Right lobe of liver (tissue), 6 donors: ENCODE measurements around the gene LCOR. TPM values are rescaled to one million over a fixed set of nuclear protein-coding genes. Genes with fewer than 3 reads are reported as not detected.

Experiments used
- ATAC-seq, 4 donors: fragments of 200-7000 bp; cut with Tn5 transposase; one replicate each; pipeline ENCODE4 v1.9.1; 2020; ENCODE audit warnings: mild to moderate bottlenecking in 4 of 4, moderate library complexity in 4 of 4
- DNase-seq, 3 donors: peaks; one replicate each; pipeline ENCODE4 v3.0.0-alpha.2; 2020
- H3K27ac ChIP-seq, 3 donors: fragments of 200-600 bp; one replicate each; pipeline ENCODE4 v1.8.0; 2022
- H3K27me3 ChIP-seq, 2 donors: fragments of 200-600 bp; one replicate each; pipeline ENCODE4 v1.8.0; 2022
- H3K36me3 ChIP-seq, 4 donors: fragments of 200-600 bp; sonication (generic) in 1 of 4; one replicate each; pipeline versions ENCODE4 v1.5.1 to v1.8.0; 2017 to 2022; ENCODE audit warnings: control low read depth in 1 of 4
- H3K4me1 ChIP-seq, 4 donors: fragments of 200-600 bp; sonication (generic) in 1 of 4; one replicate each; pipeline versions ENCODE4 v1.5.1 to v1.8.0; 2017 to 2022; ENCODE audit warnings: control low read depth in 1 of 4
- H3K4me3 ChIP-seq, 3 donors: fragments of 200-600 bp; one replicate each; pipeline ENCODE4 v1.8.0; 2022
- H3K9me3 ChIP-seq, 4 donors: fragments of 200-600 bp; sonication (generic) in 1 of 4; one replicate each; pipeline versions ENCODE4 v1.5.1 to v1.8.0; 2017 to 2022; ENCODE audit warnings: control low read depth in 1 of 4
- POLR2A ChIP-seq: fragments of 450-650 bp; IDR thresholded peaks from one replicate; pipeline ENCODE4 v1.6.1; 2017; ENCODE audit warnings: antibody characterized with exemption, mild to moderate bottlenecking
- WGBS: methylation state at CpG from one replicate; pipeline ENCODE4 v1.1.6; 2018; ENCODE audit warnings: low coverage, low lambda C conversion rate; ENCODE audit not compliant: insufficient coverage; ENCODE audit errors: missing lambda C conversion rate; 5-methylcytosine and 5-hydroxymethylcytosine counted together
- intact Hi-C, 2 donors: fragments of 100-400 bp; cut with DNase I; formaldehyde crosslinking; loops; one replicate each; pipeline versions ENCODE4 v1.11.2 to v1.14.1; 2022
- total RNA-seq, 6 experiments: library from RNA; depleted of rRNA in 2 of 6; stranded (reverse); fragments of >200 nt in 2 of 6; fragmentation: NEBNext Ultra II Directional in 3 of 6; extraction: Animal tissue kit (Norgen Biotek cat#: 25700) in 3 of 6; gene quantifications; one replicate each; pipeline versions ENCODE4 v1.1.0 to v1.2.4, GENCODE V29; 2016 to 2023
- TF ChIP-seq, protein P1 (sequence below), 4 donors: fragments of 200-600 bp in 3 of 4; fragments of 450-650 bp in 1 of 4; IDR thresholded peaks; one replicate each; pipeline versions ENCODE4 v1.5.1 to v1.8.0; 2016 to 2022; ENCODE audit warnings: antibody characterized with exemption in 4 of 4, mild to moderate bottlenecking in 2 of 4
- donor health status: DM: no; HTN: yes; CAD: no.
- donor health status: DM: no; HTN: no; CAD: no.
- donor health status: DM: no; HTN: no; CAD: no.
- donor health status: DM: no; HTN: yes; CAD: no.
- donor health status: DM: no; HTN: yes; CAD: no.

LCOR gene
- total RNA-seq, 6 experiments from 2014 or later, result 8.6 to 16.3 (median 12.9) TPM

GRCh38 chr10:96820765-96821164 is 11.3 kb upstream of the LCOR start:
- intact Hi-C loops, result no loop called here
- Histone ChIP-seq H3K36me3 (no peaks in the 10 kb centered on the region), H3K4me3 (no peak overlapping the region), H3K9me3 (no peaks in the 10 kb centered on the region), H3K27ac (no peak overlapping the region), H3K27me3 (no peaks in the 10 kb centered on the region), H3K4me1 (no peaks in the 10 kb centered on the region)
- WGBS, result 61% methylated on average over 5 of the region's 5 CpGs
- DNase-seq (no peak), ATAC-seq (no peak)
- TF ChIP-seq POLR2A, result no peak
- TF ChIP-seq, protein P1, sequence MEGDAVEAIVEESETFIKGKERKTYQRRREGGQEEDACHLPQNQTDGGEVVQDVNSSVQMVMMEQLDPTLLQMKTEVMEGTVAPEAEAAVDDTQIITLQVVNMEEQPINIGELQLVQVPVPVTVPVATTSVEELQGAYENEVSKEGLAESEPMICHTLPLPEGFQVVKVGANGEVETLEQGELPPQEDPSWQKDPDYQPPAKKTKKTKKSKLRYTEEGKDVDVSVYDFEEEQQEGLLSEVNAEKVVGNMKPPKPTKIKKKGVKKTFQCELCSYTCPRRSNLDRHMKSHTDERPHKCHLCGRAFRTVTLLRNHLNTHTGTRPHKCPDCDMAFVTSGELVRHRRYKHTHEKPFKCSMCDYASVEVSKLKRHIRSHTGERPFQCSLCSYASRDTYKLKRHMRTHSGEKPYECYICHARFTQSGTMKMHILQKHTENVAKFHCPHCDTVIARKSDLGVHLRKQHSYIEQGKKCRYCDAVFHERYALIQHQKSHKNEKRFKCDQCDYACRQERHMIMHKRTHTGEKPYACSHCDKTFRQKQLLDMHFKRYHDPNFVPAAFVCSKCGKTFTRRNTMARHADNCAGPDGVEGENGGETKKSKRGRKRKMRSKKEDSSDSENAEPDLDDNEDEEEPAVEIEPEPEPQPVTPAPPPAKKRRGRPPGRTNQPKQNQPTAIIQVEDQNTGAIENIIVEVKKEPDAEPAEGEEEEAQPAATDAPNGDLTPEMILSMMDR (IDR thresholded peaks at IDR 0.05), result no peak

DNA sequence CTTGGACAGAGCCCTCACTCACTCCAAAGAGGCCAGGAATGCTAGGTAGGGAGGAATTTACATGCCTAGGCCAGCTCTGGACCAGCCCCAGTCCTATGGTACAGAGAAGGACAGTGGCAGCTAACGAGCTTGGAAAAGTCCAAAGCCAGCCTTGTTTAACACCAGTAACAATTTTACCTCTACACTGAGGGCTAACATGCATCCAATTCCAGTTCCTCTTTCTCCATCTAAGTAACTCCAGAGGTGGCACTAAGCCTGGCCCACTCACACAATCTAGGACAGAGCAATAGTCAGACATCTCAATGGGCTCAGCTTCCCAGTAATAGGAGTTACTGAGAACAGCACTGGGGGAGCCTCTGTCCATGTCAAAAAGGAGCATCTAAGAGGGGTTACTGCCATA is 5.7 kb upstream of the LCOR start:
- no peak for ATAC-seq
- DNase-seq, result no peak
- WGBS, result no CpG with 5 or more reads among the region's 1 CpG
- TF ChIP-seq, protein P1 (IDR thresholded peaks at IDR 0.05), result no peak
- no peak for TF ChIP-seq POLR2A
- Histone ChIP-seq H3K27ac (no peak overlapping the region), H3K4me3 (no peak overlapping the region), H3K4me1 (peaks cover 0 to 9% (median 0%) of the 10 kb centered on the region in 4 donors), H3K36me3 (no peaks in the 10 kb centered on the region), H3K9me3 (no peaks in the 10 kb centered on the region), H3K27me3 (no peaks in the 10 kb centered on the region)
- intact Hi-C loops, result no loop called here

DNA sequence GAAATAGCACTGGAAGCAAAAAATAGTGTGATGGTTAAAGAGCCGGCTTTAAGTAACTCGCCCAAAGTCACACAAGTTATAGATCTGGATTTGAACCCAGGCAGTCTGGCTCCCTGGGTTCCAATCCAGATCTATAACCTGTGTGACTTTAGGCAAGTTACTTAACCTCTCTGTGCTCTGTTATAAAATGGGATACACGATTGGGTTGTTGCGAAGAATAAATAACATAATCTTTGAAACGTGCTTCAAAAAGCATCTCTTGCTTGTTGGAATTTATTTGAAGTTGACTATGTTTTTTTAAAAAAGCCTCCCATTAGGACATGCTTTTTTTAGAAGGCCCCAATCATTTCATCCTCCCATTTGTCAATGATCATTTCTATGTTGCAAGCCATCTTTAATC is 3.5 kb upstream of the LCOR start:
- intact Hi-C loops, result no loop called here
- no peaks in the 10 kb centered on the region for H3K9me3 ChIP-seq
- H3K27ac ChIP-seq, result no peak overlapping the region
- no peaks in the 10 kb centered on the region for H3K36me3 ChIP-seq
- no peaks in the 10 kb centered on the region for H3K27me3 ChIP-seq
- TF ChIP-seq, protein P1 (IDR thresholded peaks at IDR 0.05), result no peak
- no peak for TF ChIP-seq POLR2A
- H3K4me1 ChIP-seq, result peaks cover 0 to 10% (median 0%) of the 10 kb centered on the region in 4 donors
- H3K4me3 ChIP-seq, result no peak overlapping the region
- DNase-seq (no peak), ATAC-seq (no peak)
- 82% methylated on average over 5 of the region's 5 CpGs for WGBS

- Histone ChIP-seq H3K4me3 (no peak overlapping the region), H3K27me3 (no peaks in the 10 kb centered on the region), H3K4me1 (peaks cover 0 to 10% (median 3%) of the 10 kb centered on the region in 4 donors), H3K27ac (no peak overlapping the region), H3K36me3 (no peaks in the 10 kb centered on the region), H3K9me3 (no peaks in the 10 kb centered on the region)
- intact Hi-C loops, result no loop called here
- 73% methylated on average over 4 of the region's 5 CpGs for whole genome bisulfite sequencing
- TF ChIP-seq, protein P1 (IDR thresholded peaks at IDR 0.05), result no peak
- no peak for TF ChIP-seq POLR2A
- DNase-seq, result no peak
- no peak for ATAC-seq
Measured at GRCh38 chr10:96829029-96829773, 2.9 kb upstream of the LCOR start.
